Astrocyte (in vitro differentiated cells and primary cell): ENCODE measurements around the gene GRAP.

ENCODE experiments used
- CTCF ChIP-seq: IDR thresholded peaks from 2 replicates; pipeline ENCODE4 v1.5.1; 2011; ENCODE audit warnings: low read depth, mild to moderate bottlenecking, inconsistent platforms, low read length, moderate library complexity; ENCODE audit not compliant: insufficient read depth
- EZH2 ChIP-seq: IDR thresholded peaks from 2 replicates; pipeline ENCODE4 v1.6.1; 2012; ENCODE audit warnings: mild to moderate bottlenecking, low read length, inconsistent platforms; ENCODE audit not compliant: insufficient read depth

- TF ChIP-seq CTCF: no peak
- TF ChIP-seq EZH2: no peak
These were observed 54.2 kb downstream of the GRAP start for GRCh38 chr17:18992454-18993130.
